Dendritic cell treated with granulocyte-macrophage colony-stimulating factor and Interleukin-4, amounts not matched to agents 40 ng/mL and 50 ng/mL, for 4 days (primary cell): ENCODE results near the gene SCRT2.

Experiments used
- H3K27ac Mint-ChIP-seq: one replicate; pipeline ENCODE4 v1.8.0; 2022; ENCODE audit warnings: mild to moderate bottlenecking, mixed read lengths
- H3K27me3 Mint-ChIP-seq: one replicate; pipeline ENCODE4 v1.8.0; 2022; ENCODE audit warnings: mild to moderate bottlenecking, mixed read lengths
- H3K36me3 Mint-ChIP-seq: one replicate; pipeline ENCODE4 v1.8.0; 2022; ENCODE audit warnings: low read depth, mixed read lengths
- H3K4me1 Mint-ChIP-seq: one replicate; pipeline ENCODE4 v1.8.0; 2022; ENCODE audit warnings: low read depth, mixed read lengths
- H3K4me3 Mint-ChIP-seq: one replicate; pipeline ENCODE4 v1.8.0; 2022; ENCODE audit warnings: mild to moderate bottlenecking, moderate library complexity, mixed read lengths
- H3K9me3 Mint-ChIP-seq: one replicate; pipeline ENCODE4 v1.8.0; 2022; ENCODE audit warnings: mixed read lengths
- intact Hi-C: fragments of 100-400 bp; cut with micrococcal nuclease; formaldehyde crosslinking; loops from one replicate; pipeline ENCODE4 v1.15.0; 2022

Gene SCRT2

GRCh38 chr20:709423-709822 lies 33.8 kb upstream of the SCRT2 start:
- peaks cover 18% of the 10 kb centered on the region for H3K36me3 Mint-ChIP-seq
- no peak overlapping the region for H3K27ac Mint-ChIP-seq
- H3K9me3 Mint-ChIP-seq = peaks cover 24% of the 10 kb centered on the region
- intact Hi-C loops = no loop called here
- no peak overlapping the region for H3K4me3 Mint-ChIP-seq
- H3K4me1 Mint-ChIP-seq = no peaks in the 10 kb centered on the region
- peaks cover 44% of the 10 kb centered on the region for H3K27me3 Mint-ChIP-seq

GRCh38 chr20:708956-709355 lies 33.4 kb upstream of the SCRT2 start:
- Mint-ChIP-seq H3K27me3 (peaks cover 46% of the 10 kb centered on the region), H3K9me3 (peaks cover 24% of the 10 kb centered on the region), H3K4me1 (no peaks in the 10 kb centered on the region)

GRCh38 chr20:707451-708110 lies 32.0 kb upstream of the SCRT2 start:
- Mint-ChIP-seq H3K27me3 (peaks cover 44% of the 10 kb centered on the region), H3K36me3 (peaks cover 11% of the 10 kb centered on the region), H3K4me3 (no peak overlapping the region), H3K27ac (no peak overlapping the region), H3K9me3 (peaks cover 14% of the 10 kb centered on the region), H3K4me1 (no peaks in the 10 kb centered on the region)
- intact Hi-C loops = no loop called here

More at GRCh38 chr20:708956-709355, 33.4 kb upstream of the SCRT2 start:
- intact Hi-C loops = no loop called here
- H3K36me3 Mint-ChIP-seq = peaks cover 18% of the 10 kb centered on the region
- no peak overlapping the region for H3K27ac Mint-ChIP-seq
- no peak overlapping the region for H3K4me3 Mint-ChIP-seq

- H3K4me3 Mint-ChIP-seq = no peak overlapping the region
- H3K9me3 Mint-ChIP-seq = peaks cover 14% of the 10 kb centered on the region
- no peaks in the 10 kb centered on the region for H3K4me1 Mint-ChIP-seq
- intact Hi-C loops = no loop called here
- H3K27me3 Mint-ChIP-seq = peaks cover 36% of the 10 kb centered on the region
- H3K27ac Mint-ChIP-seq = no peak overlapping the region
- H3K36me3 Mint-ChIP-seq = peaks cover 17% of the 10 kb centered on the region
These were observed 30.8 kb upstream of the SCRT2 start for GRCh38 chr20:706366-706885.

- Mint-ChIP-seq H3K36me3 (peaks cover 23% of the 10 kb centered on the region), H3K4me3 (no peak overlapping the region), H3K27me3 (peaks cover 25% of the 10 kb centered on the region), H3K9me3 (peaks cover 14% of the 10 kb centered on the region), H3K4me1 (no peaks in the 10 kb centered on the region), H3K27ac (no peak overlapping the region)
- intact Hi-C loops = no loop called here
These were observed 29.1 kb upstream of the SCRT2 start for GRCh38 chr20:704726-705125.

GRCh38 chr20:703426-703825 lies 27.8 kb upstream of the SCRT2 start:
- Mint-ChIP-seq H3K36me3 (peaks cover 14% of the 10 kb centered on the region), H3K9me3 (peaks cover under 1% of the 10 kb centered on the region), H3K4me3 (no peak overlapping the region), H3K27ac (no peak overlapping the region), H3K4me1 (no peaks in the 10 kb centered on the region), H3K27me3 (peaks cover 13% of the 10 kb centered on the region)
- intact Hi-C loops = no loop called here

GRCh38 chr20:703006-703405 lies 27.4 kb upstream of the SCRT2 start:
- H3K4me3 Mint-ChIP-seq = no peak overlapping the region
- peaks cover 18% of the 10 kb centered on the region for H3K36me3 Mint-ChIP-seq
- H3K27ac Mint-ChIP-seq = no peak overlapping the region
- no peaks in the 10 kb centered on the region for H3K9me3 Mint-ChIP-seq
- no peaks in the 10 kb centered on the region for H3K4me1 Mint-ChIP-seq
- H3K27me3 Mint-ChIP-seq = peaks cover 10% of the 10 kb centered on the region
- intact Hi-C loops = no loop called here

GRCh38 chr20:701401-702129 lies 26.0 kb upstream of the SCRT2 start:
- Mint-ChIP-seq H3K36me3 (peaks cover 24% of the 10 kb centered on the region), H3K27me3 (peaks cover 6% of the 10 kb centered on the region), H3K4me1 (no peaks in the 10 kb centered on the region), H3K4me3 (no peak overlapping the region), H3K27ac (no peak overlapping the region), H3K9me3 (no peaks in the 10 kb centered on the region)
- intact Hi-C loops = no loop called here

GRCh38 chr20:699811-700338 lies 24.3 kb upstream of the SCRT2 start:
- H3K4me1 Mint-ChIP-seq = no peaks in the 10 kb centered on the region
- H3K27ac Mint-ChIP-seq = no peak overlapping the region
- intact Hi-C loops = no loop called here

GRCh38 chr20:699342-699741 lies 23.7 kb upstream of the SCRT2 start:
- intact Hi-C loops = no loop called here
- H3K36me3 Mint-ChIP-seq = peaks cover 38% of the 10 kb centered on the region
- H3K27me3 Mint-ChIP-seq = peaks cover 3% of the 10 kb centered on the region
- no peaks in the 10 kb centered on the region for H3K4me1 Mint-ChIP-seq
- no peak overlapping the region for H3K27ac Mint-ChIP-seq
- no peaks in the 10 kb centered on the region for H3K9me3 Mint-ChIP-seq
- no peak overlapping the region for H3K4me3 Mint-ChIP-seq

More at GRCh38 chr20:699811-700338, 24.3 kb upstream of the SCRT2 start:
- H3K27me3 Mint-ChIP-seq = peaks cover 4% of the 10 kb centered on the region
- peaks cover 33% of the 10 kb centered on the region for H3K36me3 Mint-ChIP-seq
- no peak overlapping the region for H3K4me3 Mint-ChIP-seq
- H3K9me3 Mint-ChIP-seq = no peaks in the 10 kb centered on the region

- Mint-ChIP-seq H3K36me3 (peaks cover 49% of the 10 kb centered on the region), H3K4me3 (no peak overlapping the region), H3K9me3 (no peaks in the 10 kb centered on the region), H3K27me3 (peaks cover 2% of the 10 kb centered on the region), H3K4me1 (no peaks in the 10 kb centered on the region), H3K27ac (no peak overlapping the region)
- intact Hi-C loops = no loop called here
These were observed 22.7 kb upstream of the SCRT2 start for GRCh38 chr20:698276-698675.

- H3K4me3 Mint-ChIP-seq = no peak overlapping the region
- peaks cover 53% of the 10 kb centered on the region for H3K36me3 Mint-ChIP-seq
- no peaks in the 10 kb centered on the region for H3K9me3 Mint-ChIP-seq
- H3K4me1 Mint-ChIP-seq = no peaks in the 10 kb centered on the region
- no peak overlapping the region for H3K27ac Mint-ChIP-seq
- peaks cover 2% of the 10 kb centered on the region for H3K27me3 Mint-ChIP-seq
- intact Hi-C loops = no loop called here
These were observed 22.2 kb upstream of the SCRT2 start for GRCh38 chr20:697826-698225.

- Mint-ChIP-seq H3K9me3 (no peaks in the 10 kb centered on the region), H3K27me3 (peaks cover 2% of the 10 kb centered on the region), H3K4me1 (no peaks in the 10 kb centered on the region), H3K4me3 (no peak overlapping the region), H3K36me3 (peaks cover 47% of the 10 kb centered on the region), H3K27ac (no peak overlapping the region)
- intact Hi-C loops = no loop called here
These were observed 19.7 kb upstream of the SCRT2 start for GRCh38 chr20:695165-695866.

GRCh38 chr20:694496-694895 lies 18.9 kb upstream of the SCRT2 start:
- peaks cover 2% of the 10 kb centered on the region for H3K27me3 Mint-ChIP-seq
- no peaks in the 10 kb centered on the region for H3K4me1 Mint-ChIP-seq
- H3K9me3 Mint-ChIP-seq = no peaks in the 10 kb centered on the region
- no peak overlapping the region for H3K27ac Mint-ChIP-seq
- H3K4me3 Mint-ChIP-seq = no peak overlapping the region
- intact Hi-C loops = no loop called here
- peaks cover 47% of the 10 kb centered on the region for H3K36me3 Mint-ChIP-seq
